AG04450 (cell line): ENCODE results near the gene ITPR3. TPM values are rescaled to one million over a fixed set of nuclear protein-coding genes. Genes with fewer than 3 reads are reported as not detected.

ENCODE experiments used
- CTCF ChIA-PET: fragments of 300-600, 350-600 bp; formaldehyde crosslinking; extraction: SDS; loops from one replicate; lab custom pipeline; 2022; ENCODE audit warnings: antibody characterized with exemption, inconsistent platforms; lab: Charles Lee
- POLR2A ChIA-PET: fragments of 350-600 bp; formaldehyde crosslinking; extraction: SDS; loops from one replicate; lab custom pipeline; 2021; ENCODE audit warnings: antibody characterized with exemption, inconsistent platforms; lab: Yijun Ruan, JAX
- DNase-seq: peaks from one replicate; pipeline ENCODE4 v3.0.0-alpha.2; 2011; ENCODE audit warnings: low read depth, low spot score
- H3K27ac ChIP-seq: one replicate; pipeline ENCODE4 v1.5.1; 2012; ENCODE audit warnings: low read depth, low read length, control low read depth
- H3K27me3 ChIP-seq: one replicate; pipeline ENCODE4 v1.6.0; 2012; ENCODE audit warnings: low read length; ENCODE audit not compliant: control insufficient read depth, insufficient read depth
- H3K4me3 ChIP-seq: 2 replicates; pipeline ENCODE4 v1.5.1; 2011; ENCODE audit warnings: mild to moderate bottlenecking, low read depth, low read length, control low read depth
- H3K9me3 ChIP-seq: 2 replicates; pipeline ENCODE4 v1.5.1; 2012; ENCODE audit warnings: low read length; ENCODE audit not compliant: control insufficient read depth, insufficient read depth
- polyA plus RNA-seq: library from polyadenylated mRNA; depleted of rRNA; stranded (reverse); fragments of >200 nt; gene quantifications from 2 replicates; pipeline ENCODE4 v1.2.3, GENCODE V29; 2011
- TF ChIP-seq, protein P1 (sequence below): IDR thresholded peaks from 2 replicates; pipeline ENCODE4 v1.5.1; 2011; ENCODE audit warnings: low read depth, low read length, control low read depth, inconsistent platforms

ITPR3 gene
- polyA plus RNA-seq, 1 experiment = 4.4 TPM

DNA sequence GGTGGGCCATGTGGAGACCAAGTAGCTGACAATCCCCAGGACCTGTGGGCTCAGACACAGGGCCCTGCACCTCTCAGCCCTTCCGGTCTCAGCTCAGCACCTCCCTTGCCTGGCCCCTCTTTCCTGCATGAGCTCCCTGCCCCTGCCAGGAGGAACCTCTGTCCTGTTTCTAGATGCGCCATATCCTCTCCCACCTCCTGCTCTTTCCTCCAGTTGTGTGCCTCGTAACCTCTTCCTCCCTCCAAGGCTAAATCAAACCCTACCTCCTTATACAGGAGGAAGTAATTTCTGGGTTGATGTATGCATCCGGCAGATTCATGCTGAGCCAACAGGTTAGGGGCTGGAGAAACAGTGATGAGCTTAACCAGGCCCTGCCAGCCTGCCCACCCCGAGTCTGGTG, 30.9 kb downstream of the ITPR3 start:
- no peak for DNase-seq
- POLR2A ChIA-PET = no interaction called here
- Histone ChIP-seq H3K4me3 (no peak overlapping the region), H3K27ac (no peak overlapping the region), H3K9me3 (no peaks in the 10 kb centered on the region), H3K27me3 (no peaks in the 10 kb centered on the region)
- TF ChIP-seq, protein P1, sequence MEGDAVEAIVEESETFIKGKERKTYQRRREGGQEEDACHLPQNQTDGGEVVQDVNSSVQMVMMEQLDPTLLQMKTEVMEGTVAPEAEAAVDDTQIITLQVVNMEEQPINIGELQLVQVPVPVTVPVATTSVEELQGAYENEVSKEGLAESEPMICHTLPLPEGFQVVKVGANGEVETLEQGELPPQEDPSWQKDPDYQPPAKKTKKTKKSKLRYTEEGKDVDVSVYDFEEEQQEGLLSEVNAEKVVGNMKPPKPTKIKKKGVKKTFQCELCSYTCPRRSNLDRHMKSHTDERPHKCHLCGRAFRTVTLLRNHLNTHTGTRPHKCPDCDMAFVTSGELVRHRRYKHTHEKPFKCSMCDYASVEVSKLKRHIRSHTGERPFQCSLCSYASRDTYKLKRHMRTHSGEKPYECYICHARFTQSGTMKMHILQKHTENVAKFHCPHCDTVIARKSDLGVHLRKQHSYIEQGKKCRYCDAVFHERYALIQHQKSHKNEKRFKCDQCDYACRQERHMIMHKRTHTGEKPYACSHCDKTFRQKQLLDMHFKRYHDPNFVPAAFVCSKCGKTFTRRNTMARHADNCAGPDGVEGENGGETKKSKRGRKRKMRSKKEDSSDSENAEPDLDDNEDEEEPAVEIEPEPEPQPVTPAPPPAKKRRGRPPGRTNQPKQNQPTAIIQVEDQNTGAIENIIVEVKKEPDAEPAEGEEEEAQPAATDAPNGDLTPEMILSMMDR = no peak
- CTCF ChIA-PET = interaction anchor here (0.8 to 2.6 kb wide), 2 partner anchors 21 to 62 kb away, joined by 3 to 13 read pairs; no protein-coding TSS in a partner anchor

DNA sequence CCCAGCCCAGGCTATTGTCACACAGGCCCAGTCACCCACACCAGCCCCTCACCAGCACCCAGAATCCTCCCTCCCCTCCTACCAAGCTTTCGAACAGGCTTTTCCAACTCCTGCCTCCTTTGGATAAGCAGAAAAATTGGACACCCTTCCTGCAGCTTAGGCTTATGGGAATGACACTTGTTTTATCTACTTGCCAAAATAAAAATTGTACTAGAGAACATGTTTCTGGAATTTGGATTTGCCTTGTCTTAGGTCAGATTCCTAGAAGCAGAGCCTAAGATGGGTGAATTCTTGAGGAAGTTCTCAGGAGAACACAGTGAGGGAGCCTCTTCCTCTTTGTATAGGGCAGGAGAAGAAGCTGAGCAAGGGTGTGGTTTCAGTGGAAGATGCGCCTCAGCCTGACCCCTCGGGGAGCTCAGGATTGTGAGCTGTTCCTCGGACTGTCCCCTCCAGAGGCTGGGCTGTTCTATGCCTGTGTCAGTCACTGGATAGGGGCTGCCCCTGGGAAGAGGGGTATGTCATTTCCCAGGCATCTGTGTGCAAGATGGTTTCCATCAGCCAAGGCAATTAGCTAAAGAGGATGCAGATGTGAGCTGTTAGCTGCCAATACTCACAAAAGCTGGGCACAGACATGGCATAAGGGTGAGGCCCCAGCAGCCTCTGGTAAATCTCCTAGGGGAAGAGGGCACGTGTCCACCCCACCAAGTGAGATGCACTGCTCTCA, 33.9 kb downstream of the ITPR3 start:
- Histone ChIP-seq H3K27ac (no peak overlapping the region), H3K4me3 (no peak overlapping the region), H3K9me3 (no peaks in the 10 kb centered on the region), H3K27me3 (no peaks in the 10 kb centered on the region)
- TF ChIP-seq, protein P1 = no peak
- no peak for DNase-seq
- POLR2A ChIA-PET = no interaction called here
- CTCF ChIA-PET = no interaction called here

DNA sequence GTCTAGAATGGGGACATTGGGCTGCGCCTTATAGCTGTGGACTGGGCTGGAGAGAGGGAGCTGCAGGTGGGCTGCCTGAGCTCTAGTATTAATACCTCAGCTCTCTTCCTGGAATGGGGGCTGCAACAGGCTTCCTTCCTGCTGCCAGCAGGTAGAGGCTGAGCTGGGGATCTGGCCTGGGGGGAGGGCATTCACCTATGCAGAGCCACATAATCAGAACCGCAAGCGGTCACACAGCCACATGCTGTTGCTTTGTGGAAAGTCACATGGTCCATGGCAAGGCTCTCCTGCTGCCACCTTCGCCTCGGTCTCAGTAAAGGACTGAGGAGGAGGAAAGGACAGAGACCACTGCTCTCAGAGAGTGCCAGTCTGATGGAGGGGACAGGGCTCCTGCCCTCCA, 35.7 kb downstream of the ITPR3 start:
- TF ChIP-seq, protein P1 = no peak
- DNase-seq = no peak
- CTCF ChIA-PET = no interaction called here
- Histone ChIP-seq H3K27me3 (no peaks in the 10 kb centered on the region), H3K27ac (no peak overlapping the region), H3K9me3 (no peaks in the 10 kb centered on the region), H3K4me3 (no peak overlapping the region)
- POLR2A ChIA-PET = no interaction called here

DNA sequence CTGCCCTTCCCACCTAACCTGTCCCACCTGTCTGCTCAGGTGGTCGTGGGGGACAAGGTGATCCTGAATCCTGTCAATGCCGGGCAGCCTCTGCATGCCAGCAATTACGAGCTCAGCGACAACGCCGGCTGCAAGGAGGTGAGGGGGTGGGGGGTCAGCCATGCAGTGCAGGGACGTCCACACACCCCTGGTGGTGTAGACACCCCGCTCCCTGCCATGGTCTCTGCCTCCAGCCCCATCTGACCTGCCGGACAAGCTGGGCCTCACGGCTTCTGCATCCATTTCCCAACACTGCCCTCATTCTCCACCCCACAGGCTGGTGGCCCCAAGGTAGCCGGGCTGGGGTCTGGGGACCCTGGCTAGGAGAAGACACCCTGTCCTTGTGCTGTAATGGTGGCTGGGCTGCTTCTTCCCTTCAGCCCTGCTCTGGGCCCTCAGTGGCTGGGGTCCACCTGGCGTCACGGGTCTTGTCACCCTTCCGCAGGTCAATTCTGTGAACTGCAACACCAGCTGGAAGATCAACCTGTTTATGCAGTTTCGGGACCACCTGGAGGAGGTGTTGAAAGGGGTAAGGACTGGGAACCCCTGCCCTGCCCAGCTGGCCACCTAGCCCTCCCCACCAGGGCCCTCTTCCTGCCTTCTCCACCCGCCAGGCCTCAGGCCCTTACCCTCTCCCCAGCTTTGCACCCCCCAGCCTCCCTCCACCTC, 38.0 kb downstream of the ITPR3 start:
- Histone ChIP-seq H3K4me3 (no peak overlapping the region), H3K27ac (no peak overlapping the region), H3K27me3 (no peaks in the 10 kb centered on the region), H3K9me3 (no peaks in the 10 kb centered on the region)
- CTCF ChIA-PET = interaction anchor here (1.2 kb wide), 1 partner anchor 14 kb away, joined by 3 read pairs; no protein-coding TSS in a partner anchor
- TF ChIP-seq, protein P1 = no peak
- DNase-seq = no peak
- POLR2A ChIA-PET = no interaction called here

DNA sequence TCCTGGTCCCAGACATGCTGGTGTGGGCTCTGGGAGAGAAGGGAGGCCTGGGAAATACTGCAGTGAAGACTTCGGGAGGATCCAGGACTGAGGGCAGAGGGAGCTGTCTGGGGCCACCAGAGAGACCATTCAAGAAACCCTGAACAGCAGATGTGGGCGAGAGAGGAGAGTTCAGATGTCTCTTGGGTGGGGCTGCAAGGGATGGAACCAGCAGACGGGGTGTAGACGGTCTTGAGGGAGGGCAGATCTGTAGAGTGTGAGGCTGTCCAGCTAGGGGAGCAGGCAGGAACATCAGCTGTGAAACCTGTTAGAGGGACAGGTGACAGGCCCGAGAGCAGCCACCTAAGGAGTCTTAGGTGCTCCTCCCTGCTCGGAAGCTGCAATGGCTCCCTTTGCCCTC, 38.9 kb downstream of the ITPR3 start:
- Histone ChIP-seq H3K4me3 (no peak overlapping the region), H3K9me3 (no peaks in the 10 kb centered on the region), H3K27ac (no peak overlapping the region), H3K27me3 (no peaks in the 10 kb centered on the region)
- DNase-seq = no peak
- ChIA-PET POLR2A (no interaction called here), CTCF (no interaction called here)
- TF ChIP-seq, protein P1 = no peak
